ENCODE measurements around the gene TMEM220.

GRCh38 chr17:10724546-10725195, 5.2 kb downstream of the TMEM220 start:
- TF ChIP-seq CHD4 (IDR thresholded peaks at IDR 0.05), result no peak
- no peak for TF ChIP-seq EP300 (IDR thresholded peaks at IDR 0.05; ENCODE audit: borderline replicate concordance in 1 of 2, control insufficient read depth in 1 of 2, low read depth in 2 of 2, low read length in 2 of 2)
- TF ChIP-seq, protein P1, sequence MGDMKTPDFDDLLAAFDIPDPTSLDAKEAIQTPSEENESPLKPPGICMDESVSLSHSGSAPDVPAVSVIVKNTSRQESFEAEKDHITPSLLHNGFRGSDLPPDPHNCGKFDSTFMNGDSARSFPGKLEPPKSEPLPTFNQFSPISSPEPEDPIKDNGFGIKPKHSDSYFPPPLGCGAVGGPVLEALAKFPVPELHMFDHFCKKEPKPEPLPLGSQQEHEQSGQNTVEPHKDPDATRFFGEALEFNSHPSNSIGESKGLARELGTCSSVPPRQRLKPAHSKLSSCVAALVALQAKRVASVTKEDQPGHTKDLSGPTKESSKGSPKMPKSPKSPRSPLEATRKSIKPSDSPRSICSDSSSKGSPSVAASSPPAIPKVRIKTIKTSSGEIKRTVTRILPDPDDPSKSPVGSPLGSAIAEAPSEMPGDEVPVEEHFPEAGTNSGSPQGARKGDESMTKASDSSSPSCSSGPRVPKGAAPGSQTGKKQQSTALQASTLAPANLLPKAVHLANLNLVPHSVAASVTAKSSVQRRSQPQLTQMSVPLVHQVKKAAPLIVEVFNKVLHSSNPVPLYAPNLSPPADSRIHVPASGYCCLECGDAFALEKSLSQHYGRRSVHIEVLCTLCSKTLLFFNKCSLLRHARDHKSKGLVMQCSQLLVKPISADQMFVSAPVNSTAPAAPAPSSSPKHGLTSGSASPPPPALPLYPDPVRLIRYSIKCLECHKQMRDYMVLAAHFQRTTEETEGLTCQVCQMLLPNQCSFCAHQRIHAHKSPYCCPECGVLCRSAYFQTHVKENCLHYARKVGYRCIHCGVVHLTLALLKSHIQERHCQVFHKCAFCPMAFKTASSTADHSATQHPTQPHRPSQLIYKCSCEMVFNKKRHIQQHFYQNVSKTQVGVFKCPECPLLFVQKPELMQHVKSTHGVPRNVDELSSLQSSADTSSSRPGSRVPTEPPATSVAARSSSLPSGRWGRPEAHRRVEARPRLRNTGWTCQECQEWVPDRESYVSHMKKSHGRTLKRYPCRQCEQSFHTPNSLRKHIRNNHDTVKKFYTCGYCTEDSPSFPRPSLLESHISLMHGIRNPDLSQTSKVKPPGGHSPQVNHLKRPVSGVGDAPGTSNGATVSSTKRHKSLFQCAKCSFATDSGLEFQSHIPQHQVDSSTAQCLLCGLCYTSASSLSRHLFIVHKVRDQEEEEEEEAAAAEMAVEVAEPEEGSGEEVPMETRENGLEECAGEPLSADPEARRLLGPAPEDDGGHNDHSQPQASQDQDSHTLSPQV (IDR thresholded peaks at IDR 0.05), result no peak

Measured in GM12878 (cell line).